ENCODE results near the gene ZBTB16. TPM values are rescaled to one million over a fixed set of nuclear protein-coding genes. Genes with fewer than 3 reads are reported as not detected.

Gene ZBTB16
- total and polyA plus RNA-seq, 10 donors, result 1.5 to 85.6 (median 42.1) TPM

DNA sequence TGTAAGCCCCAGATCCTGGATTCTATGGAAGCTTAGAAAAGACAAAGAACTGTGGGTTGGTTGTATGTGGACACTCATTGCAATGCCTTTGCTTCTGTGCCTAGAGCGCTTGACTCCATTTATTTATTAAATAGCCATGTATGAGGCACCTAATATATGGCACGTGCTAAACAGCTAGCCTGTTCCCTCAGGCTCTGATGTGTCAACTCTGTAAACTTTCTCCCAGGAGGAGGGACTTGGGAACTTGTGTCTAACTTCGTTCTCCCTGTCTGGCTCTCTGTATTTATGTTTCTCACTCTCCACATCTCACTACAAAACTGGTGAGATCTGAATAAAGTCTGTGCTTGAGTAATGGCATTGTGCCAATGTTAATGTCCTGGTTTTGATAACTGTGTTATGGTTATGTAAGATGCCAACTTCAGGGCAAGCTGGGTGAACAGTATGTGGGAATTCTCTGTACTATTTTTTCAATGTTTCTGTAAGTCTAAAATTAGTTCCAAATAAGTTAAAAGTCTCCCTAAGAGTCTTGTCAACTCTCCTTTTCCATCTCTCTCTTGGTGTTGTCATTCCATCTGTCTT lies 34.1 kb upstream of the ZBTB16 start:
- Histone ChIP-seq H3K4me1 (peaks cover 0 to 6% (median 0%) of the 10 kb centered on the region in 6 donors), H3K4me3 (no peak overlapping the region), H3K27ac (no peak overlapping the region), H3K36me3 (no peaks in the 10 kb centered on the region), H3K27me3 (replicated peaks in 1 of 7) (peaks cover 0 to 8% (median 0%) of the 10 kb centered on the region in 7 donors), H3K9me3 (no peaks in the 10 kb centered on the region)
- intact Hi-C loops (cut with DNase I; ENCODE audit: low total_unique reads), result no loop called here
- WGBS, 5 donors, result 74 to 82% (median 76%) methylated on average over 3 of the region's 3 CpGs
- no peak for DNase-seq
- TF ChIP-seq POLR2A (IDR thresholded peaks at IDR 0.05), result no peak
- TF ChIP-seq, protein P1, sequence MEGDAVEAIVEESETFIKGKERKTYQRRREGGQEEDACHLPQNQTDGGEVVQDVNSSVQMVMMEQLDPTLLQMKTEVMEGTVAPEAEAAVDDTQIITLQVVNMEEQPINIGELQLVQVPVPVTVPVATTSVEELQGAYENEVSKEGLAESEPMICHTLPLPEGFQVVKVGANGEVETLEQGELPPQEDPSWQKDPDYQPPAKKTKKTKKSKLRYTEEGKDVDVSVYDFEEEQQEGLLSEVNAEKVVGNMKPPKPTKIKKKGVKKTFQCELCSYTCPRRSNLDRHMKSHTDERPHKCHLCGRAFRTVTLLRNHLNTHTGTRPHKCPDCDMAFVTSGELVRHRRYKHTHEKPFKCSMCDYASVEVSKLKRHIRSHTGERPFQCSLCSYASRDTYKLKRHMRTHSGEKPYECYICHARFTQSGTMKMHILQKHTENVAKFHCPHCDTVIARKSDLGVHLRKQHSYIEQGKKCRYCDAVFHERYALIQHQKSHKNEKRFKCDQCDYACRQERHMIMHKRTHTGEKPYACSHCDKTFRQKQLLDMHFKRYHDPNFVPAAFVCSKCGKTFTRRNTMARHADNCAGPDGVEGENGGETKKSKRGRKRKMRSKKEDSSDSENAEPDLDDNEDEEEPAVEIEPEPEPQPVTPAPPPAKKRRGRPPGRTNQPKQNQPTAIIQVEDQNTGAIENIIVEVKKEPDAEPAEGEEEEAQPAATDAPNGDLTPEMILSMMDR (IDR thresholded peaks at IDR 0.05 in 8 of 11, conservative IDR thresholded peaks at IDR 0.05 in 3 of 11), result no peak
- TF ChIP-seq POLR2AphosphoS5 (IDR thresholded peaks at IDR 0.05), result no peak

DNA sequence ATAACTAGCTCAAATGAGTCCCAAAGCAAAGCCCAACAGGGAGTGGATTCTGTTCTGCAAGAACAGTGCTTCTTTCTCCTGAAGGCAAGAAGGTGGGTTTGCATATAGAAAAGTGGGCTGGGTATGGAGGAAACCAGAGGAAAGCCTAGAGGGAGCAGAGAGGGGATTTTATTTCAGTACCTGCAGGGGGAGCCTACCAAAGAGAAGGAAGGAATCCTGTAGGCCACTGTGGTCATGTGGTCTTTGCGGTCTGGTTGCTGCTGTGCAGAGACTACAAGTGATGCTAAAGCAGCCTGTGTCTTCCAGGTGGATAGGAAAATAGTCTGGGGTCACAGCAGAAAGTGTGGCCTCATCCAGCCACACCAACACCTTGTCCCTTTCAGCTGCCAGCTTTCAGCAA lies 33.2 kb upstream of the ZBTB16 start:
- 5 to 31% (median 17%) methylated on average over 1 of the region's 1 CpG for WGBS, 5 donors
- H3K4me3 ChIP-seq, result no peak overlapping the region
- H3K36me3 ChIP-seq, result no peaks in the 10 kb centered on the region
- H3K27me3 ChIP-seq (replicated peaks in 1 of 7), result peaks cover 0 to 8% (median 0%) of the 10 kb centered on the region in 7 donors
- intact Hi-C loops (cut with DNase I; ENCODE audit: low total_unique reads), result no loop called here
- H3K4me1 ChIP-seq, result peaks cover 0 to 6% (median 0%) of the 10 kb centered on the region in 6 donors
- H3K9me3 ChIP-seq, result no peaks in the 10 kb centered on the region
- TF ChIP-seq, protein P1 (IDR thresholded peaks at IDR 0.05 in 8 of 11, conservative IDR thresholded peaks at IDR 0.05 in 3 of 11), result peak in 6 of 11 experiments; percentile 10 to 23 (median 18)
- no peak for TF ChIP-seq POLR2A (IDR thresholded peaks at IDR 0.05)
- no peak for TF ChIP-seq POLR2AphosphoS5 (IDR thresholded peaks at IDR 0.05)
- no peak for DNase-seq
- no peak overlapping the region for H3K27ac ChIP-seq

DNA sequence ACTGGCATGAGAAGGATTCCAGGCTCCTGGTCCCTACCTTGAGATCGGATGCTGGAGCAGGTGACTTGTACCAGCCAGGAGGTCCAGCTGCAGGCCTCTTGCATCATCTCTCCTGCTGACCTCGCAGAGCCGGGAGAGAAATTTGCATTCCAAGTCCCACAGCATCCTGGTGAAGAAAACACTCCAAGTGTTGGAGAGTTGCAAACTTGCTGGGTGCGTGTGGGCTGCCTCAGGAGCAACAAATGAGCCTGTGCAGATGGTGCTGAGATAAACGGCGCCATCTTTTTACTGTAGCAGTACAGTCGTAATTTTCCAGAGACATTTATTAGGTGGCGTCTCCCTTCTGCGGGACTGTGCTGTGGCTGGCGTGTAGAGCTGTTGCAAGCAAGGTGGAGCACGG lies 32.1 kb upstream of the ZBTB16 start:
- H3K36me3 ChIP-seq, result no peaks in the 10 kb centered on the region
- peaks cover 0 to 10% (median 0%) of the 10 kb centered on the region in 6 donors for H3K4me1 ChIP-seq
- WGBS, 5 donors, result 83 to 91% (median 85%) methylated on average over 11 of the region's 11 CpGs
- H3K27ac ChIP-seq, result no peak overlapping the region
- H3K9me3 ChIP-seq, result no peaks in the 10 kb centered on the region
- peaks cover 0 to 8% (median 0%) of the 10 kb centered on the region in 7 donors for H3K27me3 ChIP-seq (replicated peaks in 1 of 7)
- TF ChIP-seq, protein P1 (IDR thresholded peaks at IDR 0.05 in 8 of 11, conservative IDR thresholded peaks at IDR 0.05 in 3 of 11), result no peak
- TF ChIP-seq POLR2A (IDR thresholded peaks at IDR 0.05) (no peak), POLR2AphosphoS5 (IDR thresholded peaks at IDR 0.05) (no peak)
- H3K4me3 ChIP-seq, result no peak overlapping the region
- intact Hi-C loops (cut with DNase I; ENCODE audit: low total_unique reads), result no loop called here
- no peak for DNase-seq

DNA sequence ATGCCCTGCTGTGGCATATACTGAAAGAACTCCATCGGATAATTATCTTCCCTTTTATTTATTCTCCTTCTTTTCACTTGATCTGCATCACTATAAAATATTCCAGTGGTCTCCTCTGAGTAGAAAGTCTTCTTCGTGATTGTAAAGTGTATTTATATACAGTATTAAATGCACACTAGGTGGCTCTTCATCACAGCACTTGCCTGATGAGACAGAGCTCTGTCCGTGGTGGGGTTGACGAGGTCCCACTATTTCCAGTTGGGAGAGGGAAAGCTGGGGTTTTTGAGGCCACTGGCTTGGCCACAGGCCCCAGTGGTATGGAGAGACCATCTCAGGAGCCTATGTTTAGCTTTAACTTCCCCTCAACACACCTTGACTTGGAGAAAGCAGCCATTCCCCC lies 31.6 kb upstream of the ZBTB16 start:
- no peaks in the 10 kb centered on the region for H3K36me3 ChIP-seq
- H3K27ac ChIP-seq, result no peak overlapping the region
- no peak overlapping the region for H3K4me3 ChIP-seq
- WGBS, 5 donors, result 56 to 72% (median 66%) methylated on average over 4 of the region's 4 CpGs
- DNase-seq, result no peak
- peaks cover 0 to 10% (median 0%) of the 10 kb centered on the region in 6 donors for H3K4me1 ChIP-seq
- no peak for TF ChIP-seq POLR2A (IDR thresholded peaks at IDR 0.05)
- TF ChIP-seq, protein P1 (IDR thresholded peaks at IDR 0.05 in 8 of 11, conservative IDR thresholded peaks at IDR 0.05 in 3 of 11), result peak in 1 of 11 experiments; percentile 11
- peaks cover 0 to 8% (median 0%) of the 10 kb centered on the region in 7 donors for H3K27me3 ChIP-seq (replicated peaks in 1 of 7)
- intact Hi-C loops (cut with DNase I; ENCODE audit: low total_unique reads), result no loop called here
- H3K9me3 ChIP-seq, result no peaks in the 10 kb centered on the region

All from spleen (tissue), 11 donors.